ENCODE data around the gene ODAD3.
"Not testable (repeated sequence)": the region's sequence is repeated elsewhere in the genome, so short reads cannot be mapped to it uniquely, and the experiment has no call there.

The ODAD3 gene

DNA sequence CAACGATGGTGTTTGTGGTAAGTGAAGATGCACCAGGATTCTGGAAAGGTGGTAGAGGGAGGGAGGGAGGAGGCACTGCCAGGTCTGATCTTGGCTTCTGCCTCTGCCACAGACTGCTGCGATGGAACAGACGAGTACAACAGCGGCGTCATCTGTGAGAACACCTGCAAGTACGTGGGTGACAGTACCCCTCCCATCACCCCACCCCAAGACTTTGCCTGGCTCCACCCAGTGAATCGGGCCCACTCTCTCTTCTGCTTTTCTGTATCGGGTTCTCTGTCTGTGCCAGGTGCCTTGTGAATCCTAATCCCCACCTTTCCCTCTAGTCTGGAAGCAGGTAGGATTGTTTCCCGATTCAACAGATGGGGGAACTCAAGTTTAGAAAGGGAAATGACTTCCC, 3.0 kb upstream of the ODAD3 start:
- no peak for DNase-seq (ENCODE audit: low spot score)

GRCh38 chr19:11435833-11436313, 952 bp upstream of the ODAD3 start:
- no peak for DNase-seq (ENCODE audit: low spot score)

- no peak for DNase-seq (ENCODE audit: low spot score)
These were observed 241 bp downstream of the ODAD3 start for GRCh38 chr19:11434703-11435056.

DNA sequence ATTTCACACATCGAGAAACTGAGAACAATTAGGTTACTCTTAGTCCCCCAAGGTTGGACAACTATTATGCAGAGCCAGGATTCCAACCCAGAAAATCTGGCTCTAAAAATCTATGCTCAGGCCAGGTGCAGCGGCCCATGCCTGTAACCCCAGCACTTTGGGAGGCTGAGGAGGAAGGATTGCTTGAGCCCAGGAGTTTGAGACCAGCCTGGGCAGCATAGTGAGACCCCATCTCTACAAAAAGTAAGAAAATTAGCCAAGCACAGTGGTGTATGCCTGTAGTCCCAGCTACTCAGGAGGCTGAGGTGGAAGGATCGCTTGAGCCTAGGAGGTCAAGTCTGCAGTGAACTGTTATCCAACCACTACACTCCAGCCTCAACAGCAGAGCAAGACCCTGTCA, 1.4 kb downstream of the ODAD3 start:
- not testable (repeated sequence) for DNase-seq (ENCODE audit: low spot score)

- DNase-seq (ENCODE audit: low spot score) = no peak
These were observed 8.3 kb downstream of the ODAD3 start for GRCh38 chr19:11426656-11427055.

- DNase-seq (ENCODE audit: low spot score) = no peak
These were observed 9.0 kb downstream of the ODAD3 start for GRCh38 chr19:11425719-11426457.

DNA sequence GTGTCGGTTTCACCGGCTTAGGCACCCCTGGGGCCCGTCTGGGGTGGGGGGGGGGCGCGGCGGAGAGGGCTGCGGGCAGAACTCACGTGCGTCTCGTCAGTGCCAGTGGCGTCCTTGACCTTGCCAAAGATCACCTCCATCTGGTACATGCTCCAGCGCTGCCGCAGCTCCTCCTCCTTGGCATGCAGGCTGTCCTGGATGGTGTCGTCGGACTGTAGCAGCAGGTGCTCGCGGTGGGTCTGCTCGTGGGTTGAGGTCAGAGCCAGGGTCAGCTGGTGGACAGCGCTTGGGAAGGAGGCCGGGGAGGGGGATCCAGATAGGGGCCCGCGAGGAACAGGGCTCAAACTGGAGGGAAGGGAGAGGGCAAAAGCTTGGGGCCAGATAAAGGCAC, 11.1 kb downstream of the ODAD3 start:
- no peak for DNase-seq (ENCODE audit: low spot score)

- DNase-seq (ENCODE audit: low spot score) = no peak
These were observed 11.6 kb downstream of the ODAD3 start for GRCh38 chr19:11423164-11423790.

GRCh38 chr19:11422163-11423065, 12.5 kb downstream of the ODAD3 start:
- no peak for DNase-seq (ENCODE audit: low spot score)

DNA sequence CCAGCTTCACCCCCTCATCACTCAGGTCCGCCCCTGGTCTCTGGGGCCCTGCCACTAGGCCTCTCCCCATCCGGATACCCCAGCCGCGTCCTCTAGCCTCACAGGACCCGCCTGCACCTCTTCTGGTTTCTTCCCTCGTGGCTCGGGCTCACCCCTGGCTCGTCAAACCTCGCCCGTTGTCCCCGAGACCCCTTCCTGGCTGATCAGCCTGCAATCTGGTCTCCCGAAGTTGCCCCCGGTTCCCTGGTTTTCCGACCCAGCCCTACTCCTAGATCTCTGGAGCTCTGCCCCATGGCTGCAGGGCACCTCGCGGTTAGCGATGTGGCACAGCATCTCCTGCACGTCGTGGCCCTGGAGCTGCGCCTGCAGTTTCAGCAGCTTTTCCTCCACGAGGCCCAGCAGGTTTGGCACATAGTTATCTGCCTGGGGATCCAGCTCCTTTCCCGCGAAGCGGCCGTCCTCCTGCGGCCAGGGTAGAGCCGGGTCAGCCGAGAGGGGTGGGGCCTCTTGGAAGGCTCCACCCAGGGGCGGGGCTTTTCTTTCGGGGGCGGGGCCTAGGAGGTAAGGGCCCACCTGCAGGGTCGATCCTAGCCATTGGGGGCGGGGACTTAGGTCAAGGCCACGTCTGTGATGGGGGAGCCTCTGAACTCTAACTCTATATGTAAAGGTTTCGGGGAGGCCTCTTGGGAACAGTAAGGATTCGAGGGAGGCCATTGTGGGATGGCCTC, 13.4 kb downstream of the ODAD3 start:
- DNase-seq (ENCODE audit: low spot score) = no peak

DNA sequence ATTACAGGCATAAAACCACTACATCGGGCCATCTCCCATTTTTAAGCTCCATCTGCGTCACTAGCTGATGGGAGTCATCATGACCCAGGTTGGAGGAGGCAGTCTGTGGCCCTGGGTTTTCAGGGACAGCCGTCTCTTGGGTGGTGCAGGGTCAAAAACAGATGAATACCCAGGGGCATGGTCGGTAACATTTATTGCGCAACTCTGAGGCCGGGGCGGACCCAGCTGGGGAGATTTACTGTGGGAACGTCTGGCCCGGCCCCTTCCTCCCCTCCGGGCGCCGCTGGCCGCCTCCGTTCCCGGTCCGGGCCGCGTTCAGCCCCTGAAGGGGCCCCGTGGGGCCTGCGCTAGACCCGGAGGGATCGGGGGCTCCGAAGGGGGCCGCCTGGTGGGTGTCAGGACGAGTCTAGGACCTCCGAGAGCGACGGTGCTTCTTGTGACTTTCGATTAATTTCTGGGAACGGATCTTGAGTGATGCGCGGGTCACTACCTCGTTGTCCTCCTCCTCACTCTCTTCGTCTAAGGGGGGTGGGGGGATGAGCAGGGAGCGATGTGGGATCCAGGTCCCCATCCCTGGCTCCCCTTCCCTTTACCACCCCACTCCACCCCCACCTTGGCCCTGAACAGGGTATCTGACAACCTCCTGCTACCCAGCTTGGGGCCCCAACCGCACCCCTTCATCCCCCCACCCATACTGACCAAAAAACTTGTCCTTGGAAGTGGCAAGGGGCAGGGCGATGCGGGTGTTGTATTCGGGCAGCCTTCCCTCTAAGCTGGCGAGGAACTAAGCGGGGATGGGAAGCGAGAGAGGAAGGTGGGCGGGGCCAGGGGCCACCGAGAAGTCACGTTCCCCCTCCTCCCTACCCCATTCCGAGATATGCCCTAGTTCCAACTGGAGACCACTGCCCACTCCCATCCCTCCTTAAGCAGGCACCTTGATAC, 14.2 kb downstream of the ODAD3 start:
- DNase-seq (ENCODE audit: low spot score) = no peak

DNA sequence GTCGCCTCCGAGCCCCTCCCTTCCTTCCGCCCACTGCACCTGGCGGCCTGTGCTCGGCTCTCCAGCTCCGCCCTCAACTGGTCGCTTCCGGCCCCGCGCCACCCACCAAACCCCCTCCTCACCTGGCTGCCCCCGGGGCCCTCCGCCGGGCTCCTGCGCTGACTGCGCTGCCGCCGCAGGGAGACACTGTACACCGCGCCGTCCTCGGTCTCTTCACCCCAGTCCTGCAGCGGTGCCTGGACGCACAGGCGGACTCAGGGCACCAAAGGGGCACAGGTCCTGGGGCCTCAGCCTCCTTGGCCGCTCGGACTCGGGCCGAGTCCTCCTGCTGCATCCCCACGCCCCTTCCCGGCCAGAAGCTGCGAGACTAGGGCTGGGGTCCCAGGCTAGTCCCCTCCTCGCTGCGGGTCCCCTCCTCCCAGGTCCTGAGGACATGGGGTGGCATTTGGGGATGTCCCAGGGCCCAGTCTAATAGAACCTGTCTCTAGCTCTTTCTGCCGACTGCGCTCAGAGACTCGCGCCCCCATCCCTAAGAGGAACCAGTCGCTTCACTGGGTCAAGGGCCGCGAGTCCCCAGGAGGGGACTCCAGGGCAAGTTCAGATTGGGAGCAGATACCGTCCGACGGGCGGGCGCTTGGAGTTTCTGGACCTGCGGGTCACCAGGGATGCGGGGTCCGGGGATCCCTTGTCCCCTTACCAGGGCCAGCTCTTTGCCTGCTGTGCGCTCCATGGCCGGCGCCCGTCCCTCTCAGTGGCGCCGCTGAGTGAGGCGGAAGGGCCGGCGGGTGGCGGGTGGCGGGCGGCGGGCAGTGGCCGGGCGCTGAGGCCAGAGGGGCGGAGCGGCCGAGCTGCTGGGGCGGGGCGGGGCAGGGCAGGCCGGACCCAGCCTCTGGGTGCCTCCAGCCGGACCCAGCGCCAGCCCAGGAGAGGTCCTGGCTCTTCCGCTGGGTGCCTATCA, 16.1 kb downstream of the ODAD3 start, which contains the start of gene RGL3:
RGL3 (minus strand) TSS at position 766 of the 958 bp plus-strand sequence; CDS start at position 730, 36 bp downstream.
- no peak for DNase-seq (ENCODE audit: low spot score)

- DNase-seq (ENCODE audit: low spot score) = no peak
These were observed 16.8 kb downstream of the ODAD3 start for GRCh38 chr19:11418094-11418548.

- DNase-seq (ENCODE audit: low spot score) = no peak
These were observed 18.4 kb downstream of the ODAD3 start for GRCh38 chr19:11416346-11417052.

GRCh38 chr19:11414544-11414943, 20.4 kb downstream of the ODAD3 start:
- DNase-seq (ENCODE audit: low spot score) = no peak

DNA sequence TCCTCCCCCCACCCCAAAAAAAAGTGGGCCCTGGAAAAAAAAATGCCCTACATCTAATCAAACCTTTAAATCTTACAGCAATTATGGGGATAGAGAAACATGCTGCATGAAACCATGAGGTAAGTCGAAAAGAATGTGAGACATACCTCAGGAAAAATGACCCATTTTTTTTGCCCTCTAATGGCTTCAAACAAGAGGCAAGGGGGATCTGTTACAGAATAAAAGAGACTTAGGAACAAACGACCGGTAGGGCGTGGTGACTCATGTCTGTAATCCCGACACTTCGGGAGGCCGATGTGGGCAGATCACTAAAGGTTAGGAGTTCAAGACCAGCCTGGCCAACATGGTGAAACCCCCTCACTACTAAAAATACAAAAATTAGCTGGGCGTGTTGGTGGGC, 24.2 kb downstream of the ODAD3 start:
- no peak for DNase-seq (ENCODE audit: low spot score)

- no peak for DNase-seq (ENCODE audit: low spot score)
These were observed 26.3 kb downstream of the ODAD3 start for GRCh38 chr19:11408591-11408990.

- DNase-seq (ENCODE audit: low spot score) = not testable (repeated sequence)
These were observed 28.2 kb downstream of the ODAD3 start for GRCh38 chr19:11406703-11407236.

All from putamen (tissue), 1 donor.